GM23338 (cell line): ENCODE measurements around the gene PEPD. TPM values are rescaled to one million over a fixed set of nuclear protein-coding genes. Genes with fewer than 3 reads are reported as not detected.

ENCODE experiments used
- ATAC-seq: fragments of 200-7000 bp; cut with Tn5 transposase; 3 replicates; pipeline ENCODE4 v1.9.1; 2020
- DNase-seq: peaks from one replicate; pipeline ENCODE4 v3.0.0-alpha.2; 2015; ENCODE audit warnings: low spot score
- H2AFZ ChIP-seq: fragments of 200-600 bp; sonication (generic); 2 replicates; pipeline ENCODE4 v1.8.0; 2016; ENCODE audit warnings: antibody characterized with exemption, mild to moderate bottlenecking, moderate library complexity
- H3F3A ChIP-seq: fragments of 200-600 bp; sonication (generic); replicated peaks from 2 replicates; pipeline ENCODE4 v1.8.0; 2017; ENCODE audit warnings: antibody characterized with exemption, mixed run types, low read depth
- H3K27ac ChIP-seq: fragments of 200-600 bp; sonication (generic); 2 replicates; pipeline ENCODE4 v1.6.1; 2016; ENCODE audit warnings: low read depth
- H3K27me3 ChIP-seq: fragments of 200-600 bp; sonication (generic); 2 replicates; pipeline ENCODE4 v1.8.0; 2016; ENCODE audit warnings: mild to moderate bottlenecking, mixed run types, moderate library complexity; ENCODE audit not compliant: insufficient read depth
- H3K36me3 ChIP-seq: fragments of 200-600 bp; sonication (generic); 2 replicates; pipeline ENCODE4 v1.8.0; 2016; ENCODE audit warnings: mild to moderate bottlenecking; ENCODE audit not compliant: insufficient read depth
- H3K4me1 ChIP-seq: fragments of 200-600 bp; sonication (generic); 2 replicates; pipeline ENCODE4 v1.8.0; 2016; ENCODE audit warnings: mild to moderate bottlenecking, moderate library complexity; ENCODE audit not compliant: insufficient read depth
- H3K4me2 ChIP-seq: fragments of 200-600 bp; sonication (generic); 2 replicates; pipeline ENCODE4 v1.7.1; 2017; ENCODE audit warnings: mixed run types
- H3K4me3 ChIP-seq: fragments of 200-600 bp; sonication (generic); 2 replicates; pipeline ENCODE4 v1.6.1; 2016; ENCODE audit warnings: mixed run types
- H3K79me2 ChIP-seq: fragments of 200-600 bp; sonication (generic); replicated peaks from 2 replicates; pipeline ENCODE4 v1.8.0; 2017; ENCODE audit warnings: mild to moderate bottlenecking; ENCODE audit not compliant: insufficient read depth
- H3K9me2 ChIP-seq: fragments of 200-600 bp; sonication (generic); 2 replicates; pipeline ENCODE4 v1.8.0; 2017; ENCODE audit not compliant: insufficient read depth
- H4K20me1 ChIP-seq: fragments of 200-600 bp; sonication (generic); replicated peaks from 2 replicates; pipeline ENCODE4 v1.8.0; 2017; ENCODE audit warnings: mild to moderate bottlenecking; ENCODE audit not compliant: insufficient read depth
- H3K27ac Mint-ChIP-seq: 2 replicates; pipeline ENCODE4 v1.8.0; 2020; ENCODE audit warnings: inconsistent platforms, mild to moderate bottlenecking, moderate library complexity, mixed read lengths
- H3K27me3 Mint-ChIP-seq: 3 replicates; pipeline ENCODE4 v1.8.0; 2022; ENCODE audit warnings: low read depth, mild to moderate bottlenecking, moderate library complexity, mixed read lengths, inconsistent platforms; ENCODE audit not compliant: insufficient read depth, poor library complexity
- H3K36me3 Mint-ChIP-seq: 3 replicates; pipeline ENCODE4 v1.8.0; 2021; ENCODE audit warnings: low read depth, mild to moderate bottlenecking, inconsistent platforms, moderate library complexity, mixed read lengths
- H3K4me1 Mint-ChIP-seq: 3 replicates; pipeline ENCODE4 v1.8.0; 2020; ENCODE audit warnings: mild to moderate bottlenecking, inconsistent platforms, mixed read lengths
- H3K4me3 Mint-ChIP-seq: 3 replicates; pipeline ENCODE4 v1.8.0; 2021; ENCODE audit warnings: moderate library complexity, mild to moderate bottlenecking, inconsistent platforms, mixed read lengths
- H3K9me3 Mint-ChIP-seq: 3 replicates; pipeline ENCODE4 v1.8.0; 2020; ENCODE audit warnings: moderate library complexity, mild to moderate bottlenecking, inconsistent platforms, mixed read lengths
- CREB1 ChIP-seq: fragments of 250-450 bp; sonication (Bioruptor Pico); IDR thresholded peaks from 2 replicates; pipeline ENCODE4 v1.5.0; 2020; ENCODE audit warnings: low read depth, mild to moderate bottlenecking, moderate library complexity
- EZH2 ChIP-seq: fragments of 200-600 bp; sonication (generic); IDR thresholded peaks from one replicate; pipeline ENCODE4 v1.8.0; 2017; ENCODE audit warnings: antibody characterized with exemption, mild to moderate bottlenecking, low read depth; ENCODE audit not compliant: unreplicated experiment
- EZH2phosphoT487 ChIP-seq: fragments of 200-600 bp; sonication (generic); IDR thresholded peaks from one replicate; pipeline ENCODE4 v1.8.1; 2018; ENCODE audit warnings: antibody characterized with exemption; ENCODE audit not compliant: unreplicated experiment
- JUNB ChIP-seq: IDR thresholded peaks from one replicate; pipeline ENCODE4 v1.6.1; 2016; ENCODE audit warnings: antibody characterized with exemption; ENCODE audit not compliant: unreplicated experiment
- NANOG ChIP-seq: IDR thresholded peaks from 2 replicates; pipeline ENCODE4 v1.6.1; 2016; ENCODE audit warnings: antibody characterized with exemption, borderline replicate concordance
- POLR2AphosphoS5 ChIP-seq: IDR thresholded peaks from 2 replicates; pipeline ENCODE4 v1.6.1; 2016; ENCODE audit warnings: antibody characterized with exemption, low read depth
- STAT1 ChIP-seq: IDR thresholded peaks from one replicate; pipeline ENCODE4 v1.6.1; 2016; ENCODE audit warnings: antibody characterized with exemption; ENCODE audit not compliant: unreplicated experiment
- ZNF114 ChIP-seq: fragments of 250-450 bp; sonication (Bioruptor Pico); IDR thresholded peaks from 2 replicates; pipeline ENCODE4 v1.5.0; 2020; ENCODE audit warnings: mild to moderate bottlenecking, moderate library complexity
- ZNF331 ChIP-seq: fragments of 250-450 bp; sonication (Bioruptor Pico); IDR thresholded peaks from 2 replicates; pipeline ENCODE4 v1.5.0; 2020; ENCODE audit warnings: low read depth, mild to moderate bottlenecking, moderate library complexity
- polyA plus RNA-seq: library from polyadenylated mRNA; unstranded; fragments of >200 nt; fragmentation: Nextera tagmentation; extraction: Ambion mirVana; gene quantifications from 2 replicates; pipeline ENCODE4 v1.2.1, GENCODE V29; 2016
- total RNA-seq: library from RNA; depleted of rRNA; stranded (reverse); fragments of >200 nt; shearing (Covaris generic); gene quantifications from 2 replicates; pipeline ENCODE4 v1.2.3, GENCODE V29; 2014
- TF ChIP-seq, protein P1 (sequence below): fragments of 250-450 bp; sonication (Bioruptor Pico); IDR thresholded peaks from 2 replicates; pipeline ENCODE4 v1.5.0; 2020; ENCODE audit warnings: mild to moderate bottlenecking, moderate library complexity
- TF ChIP-seq, protein P2 (sequence below), 2 experiments: fragments of 200-600 bp in 1 of 2; sonication (generic) in 1 of 2; conservative IDR thresholded peaks; 2 replicates each; pipeline versions ENCODE4 v1.5.1 to v1.6.1; 2016 to 2017; ENCODE audit warnings: antibody characterized with exemption in 2 of 2, low read depth in 2 of 2, mild to moderate bottlenecking in 2 of 2, moderate library complexity in 1 of 2
- TF ChIP-seq, protein P3 (sequence below): IDR thresholded peaks from one replicate; pipeline ENCODE4 v1.6.1; 2018; ENCODE audit warnings: antibody characterized with exemption; ENCODE audit not compliant: unreplicated experiment
- TF ChIP-seq, protein P4 (sequence below): IDR thresholded peaks from 2 replicates; pipeline ENCODE4 v1.6.1; 2016; ENCODE audit warnings: antibody characterized with exemption

The PEPD gene
- total and polyA plus RNA-seq, 2 experiments from 2014 or later, result 81.7 to 89.2 TPM

DNA sequence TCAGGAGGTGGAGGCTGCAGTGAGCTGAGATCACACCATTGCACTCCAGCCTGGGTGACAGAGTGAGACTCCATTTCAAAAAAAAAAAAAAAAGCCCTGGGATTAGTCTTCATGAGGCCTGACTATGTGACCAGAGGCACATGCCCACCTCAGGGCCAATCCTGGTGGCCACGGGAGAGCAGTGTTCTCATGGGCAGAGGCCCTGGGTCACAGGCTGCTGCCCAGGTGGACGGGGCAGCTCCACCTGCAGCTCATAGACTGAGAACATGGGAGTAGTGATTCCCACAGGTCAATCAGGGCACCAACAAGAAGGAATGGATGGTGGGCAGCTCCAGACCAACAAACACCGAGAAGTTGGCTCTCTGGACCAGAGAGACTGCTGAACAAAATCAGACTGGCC is 26.1 kb upstream of the PEPD start:
- peaks cover 7% of the 10 kb centered on the region; the same call in 2 of the 3 replicates for H3K4me1 Mint-ChIP-seq
- H3K4me3 Mint-ChIP-seq, result no peak overlapping the region
- Histone ChIP-seq H3F3A (no peaks in the 10 kb centered on the region), H3K36me3 (no peaks in the 10 kb centered on the region), H3K4me2 (no peak overlapping the region), H2AFZ (no peak overlapping the region), H3K4me1 (no peaks in the 10 kb centered on the region), H3K9me2 (no peaks in the 10 kb centered on the region), H3K27ac (no peak overlapping the region), H3K79me2 (no peaks in the 10 kb centered on the region), H4K20me1 (no peaks in the 10 kb centered on the region), H3K27me3 (no peaks in the 10 kb centered on the region), H3K4me3 (no peak overlapping the region)
- no peaks in the 10 kb centered on the region for H3K36me3 Mint-ChIP-seq
- ATAC-seq (no peak), DNase-seq (no peak)
- TF ChIP-seq ZNF114 (no peak), EZH2 (no peak), STAT1 (no peak), CREB1 (CRISPR knock-in tag) (no peak), EZH2phosphoT487 (no peak), ZNF331 (CRISPR knock-in tag) (no peak), POLR2AphosphoS5 (no peak), NANOG (no peak), JUNB (no peak)
- TF ChIP-seq, protein P1, sequence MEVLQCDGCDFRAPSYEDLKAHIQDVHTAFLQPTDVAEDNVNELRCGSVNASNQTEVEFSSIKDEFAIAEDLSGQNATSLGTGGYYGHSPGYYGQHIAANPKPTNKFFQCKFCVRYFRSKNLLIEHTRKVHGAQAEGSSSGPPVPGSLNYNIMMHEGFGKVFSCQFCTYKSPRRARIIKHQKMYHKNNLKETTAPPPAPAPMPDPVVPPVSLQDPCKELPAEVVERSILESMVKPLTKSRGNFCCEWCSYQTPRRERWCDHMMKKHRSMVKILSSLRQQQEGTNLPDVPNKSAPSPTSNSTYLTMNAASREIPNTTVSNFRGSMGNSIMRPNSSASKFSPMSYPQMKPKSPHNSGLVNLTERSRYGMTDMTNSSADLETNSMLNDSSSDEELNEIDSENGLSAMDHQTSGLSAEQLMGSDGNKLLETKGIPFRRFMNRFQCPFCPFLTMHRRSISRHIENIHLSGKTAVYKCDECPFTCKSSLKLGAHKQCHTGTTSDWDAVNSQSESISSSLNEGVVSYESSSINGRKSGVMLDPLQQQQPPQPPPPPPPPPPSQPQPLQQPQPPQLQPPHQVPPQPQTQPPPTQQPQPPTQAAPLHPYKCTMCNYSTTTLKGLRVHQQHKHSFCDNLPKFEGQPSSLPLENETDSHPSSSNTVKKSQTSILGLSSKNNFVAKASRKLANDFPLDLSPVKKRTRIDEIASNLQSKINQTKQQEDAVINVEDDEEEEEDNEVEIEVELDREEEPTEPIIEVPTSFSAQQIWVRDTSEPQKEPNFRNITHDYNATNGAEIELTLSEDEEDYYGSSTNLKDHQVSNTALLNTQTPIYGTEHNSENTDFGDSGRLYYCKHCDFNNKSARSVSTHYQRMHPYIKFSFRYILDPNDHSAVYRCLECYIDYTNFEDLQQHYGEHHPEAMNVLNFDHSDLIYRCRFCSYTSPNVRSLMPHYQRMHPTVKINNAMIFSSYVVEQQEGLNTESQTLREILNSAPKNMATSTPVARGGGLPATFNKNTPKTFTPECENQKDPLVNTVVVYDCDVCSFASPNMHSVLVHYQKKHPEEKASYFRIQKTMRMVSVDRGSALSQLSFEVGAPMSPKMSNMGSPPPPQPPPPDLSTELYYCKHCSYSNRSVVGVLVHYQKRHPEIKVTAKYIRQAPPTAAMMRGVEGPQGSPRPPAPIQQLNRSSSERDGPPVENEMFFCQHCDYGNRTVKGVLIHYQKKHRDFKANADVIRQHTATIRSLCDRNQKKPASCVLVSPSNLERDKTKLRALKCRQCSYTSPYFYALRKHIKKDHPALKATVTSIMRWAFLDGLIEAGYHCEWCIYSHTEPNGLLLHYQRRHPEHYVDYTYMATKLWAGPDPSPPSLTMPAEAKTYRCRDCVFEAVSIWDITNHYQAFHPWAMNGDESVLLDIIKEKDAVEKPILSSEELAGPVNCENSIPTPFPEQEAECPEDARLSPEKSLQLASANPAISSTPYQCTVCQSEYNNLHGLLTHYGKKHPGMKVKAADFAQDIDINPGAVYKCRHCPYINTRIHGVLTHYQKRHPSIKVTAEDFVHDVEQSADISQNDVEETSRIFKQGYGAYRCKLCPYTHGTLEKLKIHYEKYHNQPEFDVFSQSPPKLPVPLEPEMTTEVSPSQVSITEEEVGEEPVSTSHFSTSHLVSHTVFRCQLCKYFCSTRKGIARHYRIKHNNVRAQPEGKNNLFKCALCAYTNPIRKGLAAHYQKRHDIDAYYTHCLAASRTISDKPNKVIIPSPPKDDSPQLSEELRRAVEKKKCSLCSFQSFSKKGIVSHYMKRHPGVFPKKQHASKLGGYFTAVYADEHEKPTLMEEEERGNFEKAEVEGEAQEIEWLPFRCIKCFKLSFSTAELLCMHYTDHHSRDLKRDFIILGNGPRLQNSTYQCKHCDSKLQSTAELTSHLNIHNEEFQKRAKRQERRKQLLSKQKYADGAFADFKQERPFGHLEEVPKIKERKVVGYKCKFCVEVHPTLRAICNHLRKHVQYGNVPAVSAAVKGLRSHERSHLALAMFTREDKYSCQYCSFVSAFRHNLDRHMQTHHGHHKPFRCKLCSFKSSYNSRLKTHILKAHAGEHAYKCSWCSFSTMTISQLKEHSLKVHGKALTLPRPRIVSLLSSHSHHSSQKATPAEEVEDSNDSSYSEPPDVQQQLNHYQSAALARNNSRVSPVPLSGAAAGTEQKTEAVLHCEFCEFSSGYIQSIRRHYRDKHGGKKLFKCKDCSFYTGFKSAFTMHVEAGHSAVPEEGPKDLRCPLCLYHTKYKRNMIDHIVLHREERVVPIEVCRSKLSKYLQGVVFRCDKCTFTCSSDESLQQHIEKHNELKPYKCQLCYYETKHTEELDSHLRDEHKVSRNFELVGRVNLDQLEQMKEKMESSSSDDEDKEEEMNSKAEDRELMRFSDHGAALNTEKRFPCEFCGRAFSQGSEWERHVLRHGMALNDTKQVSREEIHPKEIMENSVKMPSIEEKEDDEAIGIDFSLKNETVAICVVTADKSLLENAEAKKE (CRISPR knock-in tag), result no peak
- TF ChIP-seq, protein P2, sequence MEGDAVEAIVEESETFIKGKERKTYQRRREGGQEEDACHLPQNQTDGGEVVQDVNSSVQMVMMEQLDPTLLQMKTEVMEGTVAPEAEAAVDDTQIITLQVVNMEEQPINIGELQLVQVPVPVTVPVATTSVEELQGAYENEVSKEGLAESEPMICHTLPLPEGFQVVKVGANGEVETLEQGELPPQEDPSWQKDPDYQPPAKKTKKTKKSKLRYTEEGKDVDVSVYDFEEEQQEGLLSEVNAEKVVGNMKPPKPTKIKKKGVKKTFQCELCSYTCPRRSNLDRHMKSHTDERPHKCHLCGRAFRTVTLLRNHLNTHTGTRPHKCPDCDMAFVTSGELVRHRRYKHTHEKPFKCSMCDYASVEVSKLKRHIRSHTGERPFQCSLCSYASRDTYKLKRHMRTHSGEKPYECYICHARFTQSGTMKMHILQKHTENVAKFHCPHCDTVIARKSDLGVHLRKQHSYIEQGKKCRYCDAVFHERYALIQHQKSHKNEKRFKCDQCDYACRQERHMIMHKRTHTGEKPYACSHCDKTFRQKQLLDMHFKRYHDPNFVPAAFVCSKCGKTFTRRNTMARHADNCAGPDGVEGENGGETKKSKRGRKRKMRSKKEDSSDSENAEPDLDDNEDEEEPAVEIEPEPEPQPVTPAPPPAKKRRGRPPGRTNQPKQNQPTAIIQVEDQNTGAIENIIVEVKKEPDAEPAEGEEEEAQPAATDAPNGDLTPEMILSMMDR (conservative IDR thresholded peaks at IDR 0.05; ENCODE audit: low read depth in 2 of 2), result no peak
- TF ChIP-seq, protein P3, sequence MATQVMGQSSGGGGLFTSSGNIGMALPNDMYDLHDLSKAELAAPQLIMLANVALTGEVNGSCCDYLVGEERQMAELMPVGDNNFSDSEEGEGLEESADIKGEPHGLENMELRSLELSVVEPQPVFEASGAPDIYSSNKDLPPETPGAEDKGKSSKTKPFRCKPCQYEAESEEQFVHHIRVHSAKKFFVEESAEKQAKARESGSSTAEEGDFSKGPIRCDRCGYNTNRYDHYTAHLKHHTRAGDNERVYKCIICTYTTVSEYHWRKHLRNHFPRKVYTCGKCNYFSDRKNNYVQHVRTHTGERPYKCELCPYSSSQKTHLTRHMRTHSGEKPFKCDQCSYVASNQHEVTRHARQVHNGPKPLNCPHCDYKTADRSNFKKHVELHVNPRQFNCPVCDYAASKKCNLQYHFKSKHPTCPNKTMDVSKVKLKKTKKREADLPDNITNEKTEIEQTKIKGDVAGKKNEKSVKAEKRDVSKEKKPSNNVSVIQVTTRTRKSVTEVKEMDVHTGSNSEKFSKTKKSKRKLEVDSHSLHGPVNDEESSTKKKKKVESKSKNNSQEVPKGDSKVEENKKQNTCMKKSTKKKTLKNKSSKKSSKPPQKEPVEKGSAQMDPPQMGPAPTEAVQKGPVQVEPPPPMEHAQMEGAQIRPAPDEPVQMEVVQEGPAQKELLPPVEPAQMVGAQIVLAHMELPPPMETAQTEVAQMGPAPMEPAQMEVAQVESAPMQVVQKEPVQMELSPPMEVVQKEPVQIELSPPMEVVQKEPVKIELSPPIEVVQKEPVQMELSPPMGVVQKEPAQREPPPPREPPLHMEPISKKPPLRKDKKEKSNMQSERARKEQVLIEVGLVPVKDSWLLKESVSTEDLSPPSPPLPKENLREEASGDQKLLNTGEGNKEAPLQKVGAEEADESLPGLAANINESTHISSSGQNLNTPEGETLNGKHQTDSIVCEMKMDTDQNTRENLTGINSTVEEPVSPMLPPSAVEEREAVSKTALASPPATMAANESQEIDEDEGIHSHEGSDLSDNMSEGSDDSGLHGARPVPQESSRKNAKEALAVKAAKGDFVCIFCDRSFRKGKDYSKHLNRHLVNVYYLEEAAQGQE, result no peak
- TF ChIP-seq, protein P4, sequence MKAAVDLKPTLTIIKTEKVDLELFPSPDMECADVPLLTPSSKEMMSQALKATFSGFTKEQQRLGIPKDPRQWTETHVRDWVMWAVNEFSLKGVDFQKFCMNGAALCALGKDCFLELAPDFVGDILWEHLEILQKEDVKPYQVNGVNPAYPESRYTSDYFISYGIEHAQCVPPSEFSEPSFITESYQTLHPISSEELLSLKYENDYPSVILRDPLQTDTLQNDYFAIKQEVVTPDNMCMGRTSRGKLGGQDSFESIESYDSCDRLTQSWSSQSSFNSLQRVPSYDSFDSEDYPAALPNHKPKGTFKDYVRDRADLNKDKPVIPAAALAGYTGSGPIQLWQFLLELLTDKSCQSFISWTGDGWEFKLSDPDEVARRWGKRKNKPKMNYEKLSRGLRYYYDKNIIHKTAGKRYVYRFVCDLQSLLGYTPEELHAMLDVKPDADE, result no peak
- H3K27me3 Mint-ChIP-seq, result peaks cover 3% of the 10 kb centered on the region
- H3K9me3 Mint-ChIP-seq, result no peaks in the 10 kb centered on the region; the same call in 1 of the 3 replicates
- H3K27ac Mint-ChIP-seq, result no peak overlapping the region
